H1 (cell line): ENCODE data around the gene CACNA1A. TPM values are rescaled to one million over a fixed set of nuclear protein-coding genes. Genes with fewer than 3 reads are reported as not detected.
A peak's percentile ranks its signal among the peaks of the same experiment; 100 is the strongest.

Source experiments
- CTCF ChIA-PET: fragments of 300-600 bp; sonication (Branson Sonifier 250); formaldehyde crosslinking; loops from one replicate; lab custom pipeline; 2021; ENCODE audit not compliant: partially characterized antibody; lab: Charles Lee
- POLR2A ChIA-PET: fragments of 300-600 bp; sonication (Branson Sonifier 250); formaldehyde crosslinking; loops from one replicate; lab custom pipeline; 2021; ENCODE audit warnings: inconsistent platforms; ENCODE audit not compliant: partially characterized antibody; lab: Charles Lee
- DNase-seq, 2 experiments: peaks; one replicate each; pipeline versions ENCODE4 v3.0.0 to v3.0.0-alpha.2; 2010 to 2022; ENCODE audit warnings: low spot score in 2 of 2, low read depth in 1 of 2, mixed read lengths in 1 of 2
- FAIRE-seq: peaks from 2 replicates; lab custom pipeline; 2011; peaks lifted over from hg19 to GRCh38; lab: Jason Lieb, UNC
- H2AFZ ChIP-seq: 2 replicates; pipeline ENCODE4 v1.8.1; 2012; ENCODE audit warnings: low read length, inconsistent platforms
- H2AK5ac ChIP-seq: 2 replicates; pipeline ENCODE4 v1.6.1; 2013; ENCODE audit warnings: low read depth, low read length
- H2BK120ac ChIP-seq: replicated peaks from 2 replicates; pipeline ENCODE3; 2013; ENCODE audit warnings: low read depth, low read length, inconsistent platforms
- H2BK12ac ChIP-seq: 2 replicates; pipeline ENCODE4 v1.6.1; 2013; ENCODE audit warnings: low read depth, low read length
- H2BK15ac ChIP-seq: 2 replicates; pipeline ENCODE4 v1.6.1; 2013; ENCODE audit warnings: low read length
- H2BK20ac ChIP-seq: 2 replicates; pipeline ENCODE4 v1.6.1; 2013; ENCODE audit warnings: low read length
- H2BK5ac ChIP-seq: 2 replicates; pipeline ENCODE4 v1.6.1; 2013; ENCODE audit warnings: low read depth, low read length
- H3K14ac ChIP-seq: 2 replicates; pipeline ENCODE4 v1.6.1; 2013; ENCODE audit warnings: inconsistent platforms; ENCODE audit not compliant: insufficient read length
- H3K18ac ChIP-seq: 2 replicates; pipeline ENCODE4 v1.6.1; 2013; ENCODE audit warnings: low read length; ENCODE audit errors: extremely low read depth
- H3K23ac ChIP-seq: 2 replicates; pipeline ENCODE4 v1.6.1; 2013; ENCODE audit warnings: inconsistent platforms; ENCODE audit not compliant: insufficient read length
- H3K23me2 ChIP-seq: 2 replicates; pipeline ENCODE4 v1.6.1; 2013; ENCODE audit warnings: low read depth, low read length
- H3K27ac ChIP-seq: 2 replicates; pipeline ENCODE4 v1.6.1; 2011; ENCODE audit warnings: low read depth, low read length, inconsistent platforms
- H3K27me3 ChIP-seq, 4 experiments: replicated peaks in 1 of 4; 1 replicate in 1 of 4; 2 replicates in 3 of 4; pipeline versions ENCODE4 v1.6.1 to v1.8.1; 2011 to 2013; ENCODE audit warnings: low read length in 3 of 4, mild to moderate bottlenecking in 3 of 4, inconsistent platforms in 2 of 4, mixed read lengths in 2 of 4, moderate library complexity in 1 of 4; ENCODE audit not compliant: control insufficient read depth in 3 of 4, insufficient read depth in 3 of 4; ENCODE audit errors: extremely low read depth in 1 of 4
- H3K36me3 ChIP-seq, 4 experiments: 2 replicates each; pipeline versions ENCODE4 v1.6.1 to v1.8.1; 2011 to 2013; ENCODE audit warnings: mild to moderate bottlenecking in 4 of 4, low read length in 3 of 4, moderate library complexity in 2 of 4, control low read depth in 1 of 4, inconsistent platforms in 1 of 4; ENCODE audit not compliant: insufficient read depth in 4 of 4, control insufficient read depth in 2 of 4
- H3K4ac ChIP-seq: replicated peaks from 2 replicates; pipeline ENCODE3; 2013; ENCODE audit warnings: low read length, low read depth, mixed read lengths, inconsistent platforms; ENCODE audit not compliant: insufficient read length
- H3K4me1 ChIP-seq, 4 experiments: replicated peaks in 1 of 4; 1 replicate in 1 of 4; 2 replicates in 3 of 4; pipeline versions ENCODE4 v1.6.1 to v1.8.1; 2011 to 2013; ENCODE audit warnings: low read length in 3 of 4, inconsistent platforms in 2 of 4, mixed read lengths in 1 of 4; ENCODE audit not compliant: insufficient read depth in 4 of 4, control insufficient read depth in 3 of 4
- H3K4me2 ChIP-seq, 2 experiments: 2 replicates each; pipeline versions ENCODE4 v1.6.1 to v1.8.1; 2011 to 2013; ENCODE audit warnings: low read depth in 2 of 2, low read length in 2 of 2, control low read depth in 1 of 2, inconsistent platforms in 1 of 2, mild to moderate bottlenecking in 1 of 2; ENCODE audit not compliant: insufficient read depth in 1 of 2
- H3K4me3 ChIP-seq, 4 experiments: fragments of 200-600, 300-600 bp in 1 of 4; sonication (generic), shearing (Covaris generic), sonication (Bioruptor Twin) in 1 of 4; 2 replicates each; pipeline versions ENCODE4 v1.5.1 to v1.8.1; 2011 to 2016; ENCODE audit warnings: low read length in 4 of 4, low read depth in 3 of 4, control low read depth in 2 of 4, inconsistent platforms in 2 of 4, mild to moderate bottlenecking in 2 of 4, mixed read lengths in 1 of 4, moderate library complexity in 1 of 4; ENCODE audit not compliant: insufficient read depth in 2 of 4; ENCODE audit errors: extremely low read depth in 1 of 4
- H3K56ac ChIP-seq: replicated peaks from 2 replicates; pipeline ENCODE3; 2013; ENCODE audit warnings: low read depth, mild to moderate bottlenecking, mixed read lengths, low read length, inconsistent platforms; ENCODE audit not compliant: insufficient read length
- H3K79me1 ChIP-seq: 2 replicates; pipeline ENCODE4 v1.6.1; 2013; ENCODE audit warnings: low read depth, low read length, control low read depth
- H3K79me2 ChIP-seq, 2 experiments: 2 replicates each; pipeline versions ENCODE4 v1.6.1 to v1.8.1; 2012 to 2013; ENCODE audit warnings: low read length in 2 of 2, mild to moderate bottlenecking in 2 of 2, inconsistent platforms in 1 of 2; ENCODE audit not compliant: insufficient read depth in 2 of 2, control insufficient read depth in 1 of 2
- H3K9ac ChIP-seq, 4 experiments: replicated peaks in 1 of 4; 1 replicate in 1 of 4; 2 replicates in 3 of 4; pipeline versions ENCODE4 v1.6.1 to v1.8.1; 2011 to 2013; ENCODE audit warnings: low read depth in 3 of 4, low read length in 3 of 4, control low read depth in 2 of 4, mild to moderate bottlenecking in 2 of 4, moderate library complexity in 2 of 4, inconsistent platforms in 1 of 4; ENCODE audit errors: extremely low read depth in 1 of 4
- H3K9me3 ChIP-seq, 2 experiments: 2 replicates each; pipeline versions ENCODE4 v1.6.1 to v1.8.1; 2012 to 2013; ENCODE audit warnings: mild to moderate bottlenecking in 2 of 2, moderate library complexity in 2 of 2, control low read depth in 1 of 2, inconsistent platforms in 1 of 2, low read depth in 1 of 2, low read length in 1 of 2, mixed read lengths in 1 of 2; ENCODE audit not compliant: insufficient read depth in 2 of 2
- H4K20me1 ChIP-seq, 2 experiments: replicated peaks in 1 of 2; 2 replicates each; pipeline versions ENCODE3 to v1.8.1; 2011 to 2013; ENCODE audit warnings: inconsistent platforms in 2 of 2, low read length in 2 of 2, mild to moderate bottlenecking in 1 of 2; ENCODE audit not compliant: insufficient read depth in 2 of 2, control insufficient read depth in 1 of 2
- H4K5ac ChIP-seq: 2 replicates; pipeline ENCODE4 v1.6.1; 2013; ENCODE audit warnings: low read length, low read depth, mixed read lengths, inconsistent platforms; ENCODE audit not compliant: insufficient read length
- H4K8ac ChIP-seq: 2 replicates; pipeline ENCODE4 v1.8.0; 2013; ENCODE audit warnings: mild to moderate bottlenecking, moderate library complexity, low read length, inconsistent platforms; ENCODE audit not compliant: insufficient read depth; ENCODE audit errors: extremely low read depth
- H4K91ac ChIP-seq: replicated peaks from 2 replicates; pipeline ENCODE3; 2013; ENCODE audit warnings: low read length, mixed read lengths, inconsistent platforms; ENCODE audit not compliant: insufficient read length
- CEBPB ChIP-seq: IDR thresholded peaks from 2 replicates; pipeline ENCODE4 v1.6.1; 2012; ENCODE audit warnings: low read depth, low read length
- CTCF ChIP-seq, 3 experiments: IDR thresholded peaks; 1 replicate in 2 of 3; 2 replicates in 1 of 3; pipeline versions ENCODE4 v1.5.1 to v1.6.1; 2011; ENCODE audit warnings: low read length in 3 of 3, mild to moderate bottlenecking in 3 of 3, inconsistent platforms in 2 of 3, low read depth in 1 of 3, moderate library complexity in 1 of 3; ENCODE audit not compliant: insufficient read depth in 1 of 3; ENCODE audit errors: control extremely low read depth in 1 of 3
- EP300 ChIP-seq, 2 experiments: IDR thresholded peaks; 1 replicate in 1 of 2; 2 replicates in 1 of 2; pipeline ENCODE4 v1.6.1; 2011 to 2012; ENCODE audit warnings: low read depth in 2 of 2, low read length in 2 of 2, mild to moderate bottlenecking in 2 of 2, borderline replicate concordance in 1 of 2, inconsistent platforms in 1 of 2, moderate library complexity in 1 of 2
- GABPA ChIP-seq: IDR thresholded peaks from 2 replicates; pipeline ENCODE4 v1.6.1; 2011; ENCODE audit warnings: mild to moderate bottlenecking, low read length, moderate library complexity, borderline replicate concordance; ENCODE audit not compliant: insufficient read depth
- HDAC2 ChIP-seq, 2 experiments: fragments of 300-600 bp in 1 of 2; sonication (generic) in 1 of 2; IDR thresholded peaks; 2 replicates each; pipeline ENCODE4 v1.6.1; 2011 to 2012; ENCODE audit warnings: low read depth in 2 of 2, low read length in 2 of 2, mild to moderate bottlenecking in 2 of 2, moderate library complexity in 2 of 2, borderline replicate concordance in 1 of 2, inconsistent platforms in 1 of 2
- KDM1A ChIP-seq: fragments of 200-600, 300-600 bp; sonication (generic); IDR thresholded peaks from 2 replicates; pipeline ENCODE4 v1.7.1; 2016; ENCODE audit warnings: mild to moderate bottlenecking, low read length, borderline replicate concordance
- MAX ChIP-seq: IDR thresholded peaks from 2 replicates; pipeline ENCODE4 v1.6.1; 2012; ENCODE audit warnings: inconsistent platforms
- POU5F1 ChIP-seq: IDR thresholded peaks from 2 replicates; pipeline ENCODE4 v1.6.1; 2011; ENCODE audit warnings: low read depth, mild to moderate bottlenecking, low read length, moderate library complexity
- RXRA ChIP-seq: IDR thresholded peaks from 2 replicates; pipeline ENCODE4 v1.6.1; 2011; ENCODE audit warnings: low read depth, mild to moderate bottlenecking, low read length, moderate library complexity; ENCODE audit not compliant: insufficient read depth
- SAP30 ChIP-seq: fragments of 300-600 bp; sonication (generic); IDR thresholded peaks from 2 replicates; pipeline ENCODE4 v1.7.1; 2012; ENCODE audit warnings: low read length, moderate library complexity, mild to moderate bottlenecking, inconsistent platforms; ENCODE audit not compliant: insufficient read depth, insufficient replicate concordance
- WGBS, 2 experiments: shearing (Covaris generic) in 1 of 2; methylation state at CpG; one replicate each; pipeline versions ENCODE4 v1.1.6 to v1.1.7; 2013 to 2015; ENCODE audit warnings: low lambda C conversion rate in 2 of 2, mixed read lengths in 2 of 2, inconsistent platforms in 1 of 2, low coverage in 1 of 2, missing lambda C conversion rate in 1 of 2; ENCODE audit not compliant: insufficient replicate concordance in 2 of 2, insufficient coverage in 1 of 2, insufficient read length in 1 of 2; ENCODE audit errors: extremely low coverage in 1 of 2, missing lambda C conversion rate in 1 of 2; 5-methylcytosine and 5-hydroxymethylcytosine counted together
- polyA plus RNA-seq, 7 experiments: library from polyadenylated mRNA; depleted of rRNA in 3 of 7; stranded (reverse) in 5 of 7; unstranded in 2 of 7; fragments of >200 nt in 5 of 7; fragments of 200-250 nt in 2 of 7; gene quantifications; 1 replicate in 5 of 7; 2 replicates in 1 of 7; 4 replicates in 1 of 7; pipeline versions ENCODE4 v1.2.1 to v1.2.3, GENCODE V29; 2011 to 2013; ENCODE audit warnings: missing spikeins in 2 of 7, mixed read lengths in 2 of 7
- total RNA-seq: library from RNA; stranded (reverse); fragmentation: NEBNext Ultra II Directional; extraction: Animal tissue kit (Norgen Biotek cat#: 25700); gene quantifications from 2 replicates; pipeline ENCODE4 v1.2.1, GENCODE V29; 2021

CACNA1A gene
- total and polyA plus RNA-seq, 2 of the 8 experiments (the other 6 are each of a cell fraction or from before 2014, with no cell fraction given): 10.7 to 25.3 TPM

GRCh38 chr19:13159713-13160112 lies 346.6 kb downstream of the CACNA1A start:
- Histone ChIP-seq H3K23me2 (peaks cover 15% of the 10 kb centered on the region), H4K91ac (no peak overlapping the region), H3K27ac (no peak overlapping the region), H3K56ac (no peak overlapping the region), H3K36me3 (no peaks in the 10 kb centered on the region), H3K14ac (no peak overlapping the region), H4K20me1 (no peaks in the 10 kb centered on the region), H2BK20ac (no peak overlapping the region), H4K5ac (no peak overlapping the region), H3K4me1 (peaks cover 7 to 18% (median 14%) of the 10 kb centered on the region in 4 experiments), H4K8ac (no peak overlapping the region), H2BK5ac (no peak overlapping the region), H3K79me1 (no peaks in the 10 kb centered on the region), H3K9me3 (no peaks in the 10 kb centered on the region), H3K9ac (no peak overlapping the region), H2AK5ac (no peak overlapping the region), H2AFZ (no peak overlapping the region), H3K79me2 (peaks cover 0 to 4% of the 10 kb centered on the region in 2 experiments; a peak in 1 of 4 replicates), H2BK12ac (no peak overlapping the region), H3K18ac (no peak overlapping the region), H3K4me2 (no peak overlapping the region), H3K4me3 (no peak overlapping the region), H3K27me3 (no peaks in the 10 kb centered on the region; a peak in 1 of 7 replicates), H3K23ac (no peak overlapping the region), H3K4ac (no peak overlapping the region), H2BK15ac (0 out of 2 replicates have a peak overlapping the region, but pooled peaks have one; percentile 81), H2BK120ac (no peak overlapping the region)
- 78% methylated on average over 3 of the region's 3 CpGs; no CpG with 5 or more reads in 1 of the 2 experiments for WGBS, 2 experiments
- ChIA-PET CTCF (interaction anchor here (0.7 to 1.2 kb wide), 2 partner anchors 23 to 103 kb away, joined by 3 read pairs; no protein-coding TSS in a partner anchor), POLR2A (interaction anchor here (1.1 to 7.7 kb wide), 3 partner anchors 11 to 24 kb away, joined by 3 to 41 read pairs (median 8); no protein-coding TSS in a partner anchor)
- FAIRE-seq (no peak), DNase-seq (no peak)
- TF ChIP-seq SAP30: no peak
- TF ChIP-seq EP300 (IDR thresholded peaks at IDR 0.05; ENCODE audit: borderline replicate concordance in 1 of 2, low read depth in 2 of 2, low read length in 2 of 2): no peak
- no peak for TF ChIP-seq POU5F1
- no peak for TF ChIP-seq CEBPB
- no peak for TF ChIP-seq GABPA
- TF ChIP-seq CTCF (IDR thresholded peaks at IDR 0.05; ENCODE audit: control extremely low read depth in 1 of 3, insufficient read depth in 1 of 3, low read depth in 1 of 3, low read length in 3 of 3): no peak
- no peak for TF ChIP-seq MAX
- no peak for TF ChIP-seq RXRA
- TF ChIP-seq KDM1A: no peak
- no peak for TF ChIP-seq HDAC2 (IDR thresholded peaks at IDR 0.05; ENCODE audit: borderline replicate concordance in 1 of 2, low read depth in 2 of 2, low read length in 2 of 2)
